Prostate gland (tissue), 2 donors: ENCODE results near the gene SGSH. TPM values are rescaled to one million over a fixed set of nuclear protein-coding genes. Genes with fewer than 3 reads are reported as not detected.

Experiments
- DNase-seq: peaks from one replicate; pipeline ENCODE4 v3.0.0-alpha.2; 2019; ENCODE audit warnings: low spot score
- H3K27ac ChIP-seq, 2 donors: fragments of 200-600 bp; sonication (generic); 2 replicates each; pipeline ENCODE4 v1.5.1; 2017 to 2019
- H3K27me3 ChIP-seq: fragments of 200-600 bp; sonication (generic); replicated peaks from 2 replicates; pipeline ENCODE4 v1.5.1; 2019; ENCODE audit not compliant: insufficient read depth
- H3K36me3 ChIP-seq, 2 donors: fragments of 200-600 bp; sonication (generic); 1 replicate in 1 of 2; 2 replicates in 1 of 2; pipeline versions ENCODE4 v1.5.1 to v1.8.1; 2017 to 2019
- H3K4me1 ChIP-seq: fragments of 200-600 bp; sonication (generic); replicated peaks from 2 replicates; pipeline ENCODE4 v1.5.1; 2019
- H3K4me3 ChIP-seq, 2 donors: fragments of 200-600 bp; sonication (generic); 2 replicates each; pipeline ENCODE4 v1.5.1; 2017 to 2019
- H3K9me3 ChIP-seq: fragments of 200-600 bp; sonication (generic); 2 replicates; pipeline ENCODE4 v1.5.1; 2017
- CTCF ChIP-seq, 4 experiments: fragments of 200-600 bp in 2 of 4; fragments of 450-650 bp in 2 of 4; sonication (generic) in 2 of 4; IDR thresholded peaks; 1 replicate in 3 of 4; 2 replicates in 1 of 4; pipeline ENCODE4 v1.5.1; 2016 to 2019; ENCODE audit warnings: antibody characterized with exemption in 4 of 4, mild to moderate bottlenecking in 2 of 4, moderate library complexity in 2 of 4
- POLR2A ChIP-seq: fragments of 450-650 bp; IDR thresholded peaks from one replicate; pipeline ENCODE4 v1.6.1; 2016; ENCODE audit warnings: antibody characterized with exemption, mild to moderate bottlenecking
- POLR2AphosphoS5 ChIP-seq: sonication (generic); formaldehyde crosslinking; IDR thresholded peaks from one replicate; pipeline ENCODE4 v1.6.1; 2017; ENCODE audit warnings: antibody characterized with exemption
- WGBS: methylation state at CpG from one replicate; pipeline ENCODE4 v1.1.5; 2018; 5-methylcytosine and 5-hydroxymethylcytosine counted together
- intact Hi-C: fragments of 100-400 bp; cut with DNase I; formaldehyde crosslinking; loops from one replicate; pipeline ENCODE4 v1.14.2; 2022
- total RNA-seq, 2 donors: library from RNA; depleted of rRNA; stranded (reverse); fragments of >200 nt; gene quantifications; one replicate each; pipeline ENCODE4 v1.1.0, GENCODE V29; 2016

Gene SGSH
- total RNA-seq, 2 donors from 2014 or later: 41.2 to 95.7 TPM

GRCh38 chr17:80219763-80220053 is 425 bp downstream of the SGSH start:
- H3K27me3 ChIP-seq: no peaks in the 10 kb centered on the region
- DNase-seq: no peak
- H3K36me3 ChIP-seq: no peaks in the 10 kb centered on the region
- TF ChIP-seq POLR2A (no peak), CTCF (IDR thresholded peaks at IDR 0.05) (no peak), POLR2AphosphoS5 (no peak)
- H3K9me3 ChIP-seq: no peaks in the 10 kb centered on the region
- intact Hi-C loops: loop anchor here (10.0 kb wide), 1 partner anchor 215 kb away; no protein-coding TSS in a partner anchor
- H3K4me1 ChIP-seq: peaks cover 4% of the 10 kb centered on the region
- H3K4me3 ChIP-seq: peak overlapping the region; percentile 96 to 97
- H3K27ac ChIP-seq: peak overlapping the region; percentile 82 to 91
- WGBS: 6% methylated on average over 5 of the region's 5 CpGs

- DNase-seq: peak; percentile 54
- Histone ChIP-seq H3K4me3 (peak overlapping the region; percentile 96 to 97), H3K27ac (peak overlapping the region; percentile 82 to 91), H3K9me3 (no peaks in the 10 kb centered on the region), H3K27me3 (no peaks in the 10 kb centered on the region), H3K36me3 (no peaks in the 10 kb centered on the region), H3K4me1 (peaks cover 4% of the 10 kb centered on the region)
- TF ChIP-seq CTCF (IDR thresholded peaks at IDR 0.05): no peak
- peak; percentile 61 for TF ChIP-seq POLR2AphosphoS5
- TF ChIP-seq POLR2A: no peak
- WGBS: 33% methylated on average over 15 of the region's 15 CpGs
- intact Hi-C loops: no loop called here
Observed at GRCh38 chr17:80219013-80219762, 945 bp downstream of the SGSH start.

GRCh38 chr17:80218391-80218790 is 1.7 kb downstream of the SGSH start:
- intact Hi-C loops: no loop called here
- H3K4me1 ChIP-seq: peaks cover 4% of the 10 kb centered on the region
- H3K9me3 ChIP-seq: no peaks in the 10 kb centered on the region
- H3K27ac ChIP-seq: no peak overlapping the region
- DNase-seq: no peak
- TF ChIP-seq POLR2A (no peak), CTCF (IDR thresholded peaks at IDR 0.05) (no peak), POLR2AphosphoS5 (no peak)
- no peak overlapping the region for H3K4me3 ChIP-seq
- H3K36me3 ChIP-seq: no peaks in the 10 kb centered on the region
- no peaks in the 10 kb centered on the region for H3K27me3 ChIP-seq
- WGBS: 78% methylated on average over 7 of the region's 7 CpGs

- no peak for TF ChIP-seq CTCF (IDR thresholded peaks at IDR 0.05)
- no peak for TF ChIP-seq POLR2AphosphoS5
- no peak for TF ChIP-seq POLR2A
- Histone ChIP-seq H3K4me1 (peaks cover 4% of the 10 kb centered on the region), H3K27ac (no peak overlapping the region), H3K27me3 (no peaks in the 10 kb centered on the region), H3K9me3 (no peaks in the 10 kb centered on the region), H3K4me3 (no peak overlapping the region), H3K36me3 (no peaks in the 10 kb centered on the region)
- no peak for DNase-seq
- intact Hi-C loops: no loop called here
- WGBS: 96% methylated on average over 13 of the region's 13 CpGs
Observed at GRCh38 chr17:80217703-80218362, 2.3 kb downstream of the SGSH start.
